BE2C (cell line): ENCODE measurements around the gene ADAMTSL3.

Experiments
- DNase-seq: peaks from one replicate; pipeline ENCODE4 v3.0.0-alpha.2; 2020
- H3K27me3 ChIP-seq: fragments of 250-450 bp; sonication (Bioruptor Pico); 2 replicates; pipeline ENCODE4 v1.5.1; 2020; ENCODE audit warnings: mild to moderate bottlenecking
- H3K36me3 ChIP-seq: fragments of 250-450 bp; sonication (Bioruptor Pico); 2 replicates; pipeline ENCODE4 v1.5.1; 2020; ENCODE audit warnings: mild to moderate bottlenecking
- H3K4me1 ChIP-seq: fragments of 250-450 bp; sonication (Bioruptor Pico); 2 replicates; pipeline ENCODE4 v1.5.1; 2020
- H3K4me3 ChIP-seq: 2 replicates; pipeline ENCODE4 v1.5.1; 2011; ENCODE audit warnings: low read depth, low read length
- H3K9me3 ChIP-seq: fragments of 250-450 bp; sonication (Bioruptor Pico); 2 replicates; pipeline ENCODE4 v1.5.1; 2020
- CTCF ChIP-seq: IDR thresholded peaks from 2 replicates; pipeline ENCODE4 v1.5.1; 2012; ENCODE audit warnings: mild to moderate bottlenecking, low read depth, low read length

ADAMTSL3 gene

GRCh38 chr15:83992324-83993031 lies 338.6 kb downstream of the ADAMTSL3 start:
- no peaks in the 10 kb centered on the region for H3K9me3 ChIP-seq
- H3K4me1 ChIP-seq = no peaks in the 10 kb centered on the region
- DNase-seq = no peak
- no peak overlapping the region for H3K4me3 ChIP-seq
- H3K36me3 ChIP-seq = no peaks in the 10 kb centered on the region
- no peaks in the 10 kb centered on the region for H3K27me3 ChIP-seq
- no peak for TF ChIP-seq CTCF

GRCh38 chr15:83993591-83993990 lies 339.7 kb downstream of the ADAMTSL3 start:
- TF ChIP-seq CTCF = no peak
- no peak overlapping the region for H3K4me3 ChIP-seq
- H3K36me3 ChIP-seq = no peaks in the 10 kb centered on the region
- no peak for DNase-seq
- H3K27me3 ChIP-seq = no peaks in the 10 kb centered on the region
- no peaks in the 10 kb centered on the region for H3K4me1 ChIP-seq
- H3K9me3 ChIP-seq = no peaks in the 10 kb centered on the region

- no peaks in the 10 kb centered on the region for H3K4me1 ChIP-seq
- DNase-seq = no peak
- H3K9me3 ChIP-seq = no peaks in the 10 kb centered on the region
- no peaks in the 10 kb centered on the region for H3K36me3 ChIP-seq
- no peak overlapping the region for H3K4me3 ChIP-seq
- no peaks in the 10 kb centered on the region; the same call in 1 of the 2 replicates for H3K27me3 ChIP-seq
- no peak for TF ChIP-seq CTCF
These were observed 344.6 kb downstream of the ADAMTSL3 start for GRCh38 chr15:83998486-83998885.

GRCh38 chr15:83999396-84000135 lies 345.6 kb downstream of the ADAMTSL3 start:
- H3K36me3 ChIP-seq = no peaks in the 10 kb centered on the region
- no peak for TF ChIP-seq CTCF
- DNase-seq = no peak

GRCh38 chr15:84001037-84001436 lies 347.1 kb downstream of the ADAMTSL3 start:
- Histone ChIP-seq H3K4me1 (no peaks in the 10 kb centered on the region), H3K27me3 (peaks cover 3% of the 10 kb centered on the region; the same call in 1 of the 2 replicates), H3K9me3 (no peaks in the 10 kb centered on the region), H3K36me3 (no peaks in the 10 kb centered on the region), H3K4me3 (no peak overlapping the region)
- no peak for TF ChIP-seq CTCF
- DNase-seq = no peak

More at GRCh38 chr15:83999396-84000135, 345.6 kb downstream of the ADAMTSL3 start:
- Histone ChIP-seq H3K4me3 (no peak overlapping the region), H3K4me1 (no peaks in the 10 kb centered on the region), H3K9me3 (no peaks in the 10 kb centered on the region), H3K27me3 (peaks cover 3% of the 10 kb centered on the region; the same call in 1 of the 2 replicates)

- H3K9me3 ChIP-seq = no peaks in the 10 kb centered on the region
- no peak overlapping the region for H3K4me3 ChIP-seq
- H3K27me3 ChIP-seq = peaks cover 3% of the 10 kb centered on the region; the same call in 1 of the 2 replicates
- no peak for TF ChIP-seq CTCF
- H3K36me3 ChIP-seq = no peaks in the 10 kb centered on the region
- no peak for DNase-seq
- no peaks in the 10 kb centered on the region for H3K4me1 ChIP-seq
These were observed 347.7 kb downstream of the ADAMTSL3 start for GRCh38 chr15:84001655-84002054.
